T-helper 1 cell (primary cell): Measurements from ENCODE around the gene TLN1.

Experiments
- DNase-seq, 5 donors: peaks; one replicate each; pipeline ENCODE4 v3.0.0-alpha.2; 2012 to 2020

Gene TLN1

GRCh38 chr9:35660966-35661415 is 71.0 kb downstream of the TLN1 start:
- no peak for DNase-seq

- DNase-seq, result no peak
Observed at GRCh38 chr9:35659340-35659739, 72.7 kb downstream of the TLN1 start.

GRCh38 chr9:35658968-35659220 is 73.1 kb downstream of the TLN1 start:
- no peak for DNase-seq

- peak; percentile 74 to 85 (median 79) for DNase-seq
Observed at GRCh38 chr9:35658137-35658967, 73.6 kb downstream of the TLN1 start, which contains the start of gene CCDC107. CCDC107 (plus strand) TSS chr9:35658292; CDS start chr9:35658380, 88 bp downstream.

- DNase-seq, result peak; percentile 82 to 96 (median 83)
Observed at GRCh38 chr9:35657546-35658136, 74.4 kb downstream of the TLN1 start, which contains the start of gene RMRP. RMRP (minus strand) TSS chr9:35658019.

- no peak for DNase-seq
Observed at GRCh38 chr9:35656831-35657545, 75.0 kb downstream of the TLN1 start.

GRCh38 chr9:35656348-35656747 is 75.6 kb downstream of the TLN1 start:
- DNase-seq, result no peak

GRCh38 chr9:35653611-35654010 is 78.4 kb downstream of the TLN1 start:
- DNase-seq, result no peak

GRCh38 chr9:35652829-35653209 is 79.2 kb downstream of the TLN1 start:
- no peak for DNase-seq

GRCh38 chr9:35651956-35652828 is 79.8 kb downstream of the TLN1 start:
- no peak for DNase-seq

GRCh38 chr9:35650341-35651158 is 81.4 kb downstream of the TLN1 start, which contains the start of gene SIT1:
SIT1 (minus strand) TSS chr9:35650931; CDS start chr9:35650853, 78 bp downstream.
- DNase-seq, result peak in 2 of 5 donors; percentile 40 to 45

- peak in 1 of 5 donors; percentile 60 for DNase-seq
Observed at GRCh38 chr9:35649431-35650340, 82.3 kb downstream of the TLN1 start.
